HG02981 (cell line): Measurements from ENCODE around the gene ZNF26.
"Not testable (repeated sequence)": the region's sequence is repeated elsewhere in the genome, so short reads cannot be mapped to it uniquely, and the experiment has no call there.

ENCODE experiments used
- ATAC-seq: cut with Tn5 transposase; IDR thresholded peaks from one replicate; pipeline ENCODE4 v1.9.1; 2021; ENCODE audit warnings: mild to moderate bottlenecking, moderate library complexity; ENCODE audit not compliant: unreplicated experiment

The ZNF26 gene

GRCh38 chr12:132955094-132956010 lies 30.8 kb upstream of the ZNF26 start:
- ATAC-seq, result peak; percentile 43

- peak; percentile 89 for ATAC-seq
Observed at GRCh38 chr12:132956011-132956788, 30.0 kb upstream of the ZNF26 start, which contains the start of gene ZNF605. Gene ZNF605 (minus strand): TSS chr12:132956306. CDS start chr12:132945635, 10,671 bp downstream.

- not testable (repeated sequence) for ATAC-seq
Observed at GRCh38 chr12:132961790-132962189, 24.4 kb upstream of the ZNF26 start.

- ATAC-seq, result not testable (repeated sequence)
Observed at GRCh38 chr12:132963947-132964346, 22.2 kb upstream of the ZNF26 start.

GRCh38 chr12:132965796-132966195 lies 20.4 kb upstream of the ZNF26 start:
- no peak for ATAC-seq

- no peak for ATAC-seq
Observed at GRCh38 chr12:132966676-132967415, 19.3 kb upstream of the ZNF26 start.

- ATAC-seq, result no peak
Observed at GRCh38 chr12:132967736-132968135, 18.4 kb upstream of the ZNF26 start.

GRCh38 chr12:132972374-132972773 lies 13.8 kb upstream of the ZNF26 start:
- no peak for ATAC-seq

GRCh38 chr12:132976870-132977269 lies 9.3 kb upstream of the ZNF26 start:
- not testable (repeated sequence) for ATAC-seq

- ATAC-seq, result peak; percentile 7
Observed at GRCh38 chr12:132986885-132987225, 688 bp downstream of the ZNF26 start.

- no peak for ATAC-seq
Observed at GRCh38 chr12:132998741-132999140, 12.6 kb downstream of the ZNF26 start.

- ATAC-seq, result no peak
Observed at GRCh38 chr12:133010657-133011297, 24.6 kb downstream of the ZNF26 start.

GRCh38 chr12:133023566-133023965 lies 37.4 kb downstream of the ZNF26 start:
- no peak for ATAC-seq

- no peak for ATAC-seq
Observed at GRCh38 chr12:133026996-133027395, 40.8 kb downstream of the ZNF26 start.

GRCh38 chr12:133037207-133038005 lies 51.2 kb downstream of the ZNF26 start, which contains the start of gene ZNF84:
Gene ZNF84 (plus strand): TSS chr12:133037509. CDS start chr12:133041468, 3,959 bp downstream.
- ATAC-seq, result peak; percentile 91

GRCh38 chr12:133038118-133038709 lies 52.0 kb downstream of the ZNF26 start:
- ATAC-seq, result no peak

- no peak for ATAC-seq
Observed at GRCh38 chr12:133046698-133047097, 60.5 kb downstream of the ZNF26 start.

GRCh38 chr12:133057446-133057845 lies 71.3 kb downstream of the ZNF26 start:
- no peak for ATAC-seq
